ENCODE data around the gene CCDC70. TPM values are rescaled to one million over a fixed set of nuclear protein-coding genes. Genes with fewer than 3 reads are reported as not detected.

The CCDC70 gene
- total RNA-seq, 1 donor from 2014 or later: not detected

DNA sequence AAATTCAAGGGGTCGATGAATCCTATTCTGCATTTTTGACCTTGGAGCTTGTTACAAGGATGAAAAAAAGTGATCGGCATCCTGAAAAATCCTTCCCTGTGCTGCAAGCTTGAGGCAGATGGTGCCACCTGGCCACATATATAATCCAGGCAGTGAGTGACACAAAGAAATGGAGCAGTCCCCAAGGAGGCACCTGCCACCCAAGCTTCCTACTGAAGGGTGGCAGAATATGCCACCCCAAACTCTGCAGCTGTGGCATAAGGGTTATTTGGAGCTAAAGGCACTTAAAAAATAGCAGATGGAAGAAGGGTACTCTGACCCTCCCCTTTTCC lies 32.2 kb upstream of the CCDC70 start:
- H3K4me1 Mint-ChIP-seq (ENCODE audit: unreplicated experiment): peaks cover 24% of the 10 kb centered on the region
- H3K27ac Mint-ChIP-seq (ENCODE audit: unreplicated experiment): no peak overlapping the region
- no peak for DNase-seq (ENCODE audit: low spot score)
- peaks cover 2% of the 10 kb centered on the region for H3K27me3 Mint-ChIP-seq (ENCODE audit: unreplicated experiment)
- H3K4me3 Mint-ChIP-seq (ENCODE audit: unreplicated experiment): no peak overlapping the region
- TF ChIP-seq CTCF (IDR thresholded peaks at IDR 0.05; ENCODE audit: unreplicated experiment): no peak
- no peaks in the 10 kb centered on the region for H3K9me3 Mint-ChIP-seq (ENCODE audit: unreplicated experiment)
- no peaks in the 10 kb centered on the region for H3K36me3 Mint-ChIP-seq (ENCODE audit: low read depth, unreplicated experiment)

DNA sequence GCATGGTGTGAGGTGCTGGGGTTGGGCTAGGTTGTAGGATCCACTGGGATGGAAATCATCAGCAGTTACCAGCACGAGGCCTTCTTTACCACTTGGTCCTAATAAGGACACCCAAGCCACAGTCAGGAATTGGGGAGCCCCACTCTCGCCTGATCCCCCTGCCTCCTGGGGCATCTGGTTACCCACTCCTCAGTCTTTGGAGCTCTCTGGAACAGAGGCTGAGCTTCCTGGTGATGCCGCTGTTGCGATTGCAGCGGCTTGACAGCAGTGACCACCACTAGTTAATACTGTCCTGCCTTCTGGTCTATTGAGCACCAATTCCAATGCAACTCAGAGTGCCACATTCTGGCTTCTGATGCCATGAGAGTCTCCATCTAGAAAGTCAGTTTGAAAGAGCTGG lies 30.2 kb upstream of the CCDC70 start:
- no peak overlapping the region for H3K4me3 Mint-ChIP-seq (ENCODE audit: unreplicated experiment)
- no peak for TF ChIP-seq CTCF (IDR thresholded peaks at IDR 0.05; ENCODE audit: unreplicated experiment)
- no peaks in the 10 kb centered on the region for H3K9me3 Mint-ChIP-seq (ENCODE audit: unreplicated experiment)
- no peak for DNase-seq (ENCODE audit: low spot score)
- no peak overlapping the region for H3K27ac Mint-ChIP-seq (ENCODE audit: unreplicated experiment)
- peaks cover 18% of the 10 kb centered on the region for H3K4me1 Mint-ChIP-seq (ENCODE audit: unreplicated experiment)
- H3K27me3 Mint-ChIP-seq (ENCODE audit: unreplicated experiment): peaks cover 2% of the 10 kb centered on the region
- H3K36me3 Mint-ChIP-seq (ENCODE audit: low read depth, unreplicated experiment): no peaks in the 10 kb centered on the region

DNA sequence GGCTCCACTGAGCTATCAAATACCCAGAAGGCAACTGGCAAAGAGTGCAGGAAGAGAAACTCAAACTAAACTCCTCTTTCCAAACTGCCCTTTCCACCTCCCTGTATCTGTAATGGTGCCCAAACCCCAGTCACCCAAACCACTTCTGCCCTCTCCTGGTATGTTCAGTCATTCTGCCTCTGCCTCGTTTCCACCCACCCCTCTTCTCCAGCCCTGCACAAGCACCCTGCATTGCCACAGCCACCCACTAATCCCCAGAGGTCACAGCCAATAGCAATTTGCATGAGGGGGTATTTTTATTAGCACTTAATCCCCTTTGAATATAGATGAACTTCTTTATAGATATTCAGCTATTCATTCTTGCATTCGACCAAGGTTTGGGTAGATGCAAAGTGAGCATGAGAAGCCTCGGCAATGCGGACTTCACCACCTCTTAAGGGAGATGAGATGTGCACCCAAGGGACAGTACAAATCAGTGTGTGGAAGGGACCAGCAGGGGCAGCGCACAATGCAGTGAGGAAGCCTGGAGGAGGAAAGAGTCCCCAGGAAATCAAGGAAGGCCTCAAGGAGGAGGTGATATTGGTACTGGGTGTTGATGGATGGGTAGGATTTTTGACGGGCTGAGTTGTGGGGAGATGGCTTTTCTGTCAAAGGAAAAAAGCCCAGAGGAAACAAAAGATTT lies 29.2 kb upstream of the CCDC70 start:
- H3K27ac Mint-ChIP-seq (ENCODE audit: unreplicated experiment): no peak overlapping the region
- H3K9me3 Mint-ChIP-seq (ENCODE audit: unreplicated experiment): no peaks in the 10 kb centered on the region
- no peaks in the 10 kb centered on the region for H3K36me3 Mint-ChIP-seq (ENCODE audit: low read depth, unreplicated experiment)
- no peak overlapping the region for H3K4me3 Mint-ChIP-seq (ENCODE audit: unreplicated experiment)
- no peak for TF ChIP-seq CTCF (IDR thresholded peaks at IDR 0.05; ENCODE audit: unreplicated experiment)
- H3K27me3 Mint-ChIP-seq (ENCODE audit: unreplicated experiment): peaks cover 2% of the 10 kb centered on the region
- H3K4me1 Mint-ChIP-seq (ENCODE audit: unreplicated experiment): peaks cover 18% of the 10 kb centered on the region
- DNase-seq (ENCODE audit: low spot score): no peak

DNA sequence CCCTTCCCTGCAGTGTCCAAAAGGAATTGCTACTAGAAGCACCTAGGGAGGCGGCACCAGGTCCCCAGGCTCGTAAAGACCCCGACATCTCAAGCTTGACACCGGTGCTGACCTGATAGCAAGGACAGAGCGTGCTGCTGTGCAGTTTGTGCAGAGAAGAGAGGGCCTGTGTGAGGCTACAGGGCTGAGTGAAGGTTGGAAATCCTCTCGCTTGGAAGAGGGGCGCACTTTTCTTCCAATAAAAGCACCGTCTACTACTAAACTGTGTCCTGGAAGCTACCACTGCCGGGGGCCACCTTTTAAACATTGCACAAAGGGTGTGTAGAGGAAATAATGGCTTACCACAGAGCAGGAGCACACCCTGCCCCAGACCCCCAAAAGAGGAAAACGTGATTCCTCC lies 27.8 kb upstream of the CCDC70 start:
- H3K36me3 Mint-ChIP-seq (ENCODE audit: low read depth, unreplicated experiment): no peaks in the 10 kb centered on the region
- no peaks in the 10 kb centered on the region for H3K9me3 Mint-ChIP-seq (ENCODE audit: unreplicated experiment)
- no peak for TF ChIP-seq CTCF (IDR thresholded peaks at IDR 0.05; ENCODE audit: unreplicated experiment)
- no peak for DNase-seq (ENCODE audit: low spot score)
- H3K4me3 Mint-ChIP-seq (ENCODE audit: unreplicated experiment): no peak overlapping the region
- H3K4me1 Mint-ChIP-seq (ENCODE audit: unreplicated experiment): peaks cover 18% of the 10 kb centered on the region
- peaks cover 2% of the 10 kb centered on the region for H3K27me3 Mint-ChIP-seq (ENCODE audit: unreplicated experiment)
- H3K27ac Mint-ChIP-seq (ENCODE audit: unreplicated experiment): no peak overlapping the region

GRCh38 chr13:51834581-51835171 lies 27.1 kb upstream of the CCDC70 start:
- H3K27me3 Mint-ChIP-seq (ENCODE audit: unreplicated experiment): peaks cover 2% of the 10 kb centered on the region
- H3K9me3 Mint-ChIP-seq (ENCODE audit: unreplicated experiment): no peaks in the 10 kb centered on the region
- H3K4me3 Mint-ChIP-seq (ENCODE audit: unreplicated experiment): no peak overlapping the region
- no peak overlapping the region for H3K27ac Mint-ChIP-seq (ENCODE audit: unreplicated experiment)
- no peak for TF ChIP-seq CTCF (IDR thresholded peaks at IDR 0.05; ENCODE audit: unreplicated experiment)
- DNase-seq (ENCODE audit: low spot score): no peak
- no peaks in the 10 kb centered on the region for H3K36me3 Mint-ChIP-seq (ENCODE audit: low read depth, unreplicated experiment)
- peaks cover 13% of the 10 kb centered on the region for H3K4me1 Mint-ChIP-seq (ENCODE audit: unreplicated experiment)
